ENCODE measurements around the gene ERBB2. TPM values are rescaled to one million over a fixed set of nuclear protein-coding genes. Genes with fewer than 3 reads are reported as not detected.

ERBB2 gene
- total and polyA plus RNA-seq, 2 donors from 2014 or later = 76.5 to 186 TPM

DNA sequence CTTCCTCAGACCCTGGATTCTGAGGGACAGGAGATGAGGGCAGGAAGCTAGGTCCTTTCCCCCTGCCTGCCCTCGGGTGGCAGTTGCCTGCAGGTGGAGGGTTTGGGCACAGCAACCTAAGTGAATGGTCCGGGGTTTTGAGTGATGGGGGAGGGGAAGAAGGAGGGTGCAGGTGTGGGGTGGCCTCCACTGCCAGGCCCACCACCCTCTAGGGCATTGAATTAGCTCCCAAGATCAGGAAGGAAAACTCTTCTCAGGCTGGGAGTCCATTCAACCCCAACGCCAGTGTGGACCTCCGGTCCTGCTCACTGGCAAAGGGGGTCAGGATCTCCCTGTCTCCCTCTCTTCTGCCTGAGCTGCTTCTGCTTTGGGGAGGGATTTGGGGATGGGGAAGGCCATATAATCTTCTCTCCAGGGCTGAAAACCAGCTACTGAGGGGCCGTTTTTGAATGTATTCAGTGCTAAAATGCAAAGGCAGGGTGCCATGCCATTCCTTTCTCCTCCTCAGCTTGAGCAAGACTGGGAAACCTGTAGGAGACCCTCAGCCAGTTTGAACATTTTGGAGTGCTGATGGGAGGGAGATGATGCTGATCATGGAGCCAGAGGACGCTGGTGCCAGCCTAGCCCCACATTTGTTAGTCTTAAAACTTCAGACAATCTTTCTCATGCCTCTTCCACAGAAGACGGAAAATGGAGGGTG is 56.7 kb downstream of the ERBB2 start:
- TF ChIP-seq, protein P1, sequence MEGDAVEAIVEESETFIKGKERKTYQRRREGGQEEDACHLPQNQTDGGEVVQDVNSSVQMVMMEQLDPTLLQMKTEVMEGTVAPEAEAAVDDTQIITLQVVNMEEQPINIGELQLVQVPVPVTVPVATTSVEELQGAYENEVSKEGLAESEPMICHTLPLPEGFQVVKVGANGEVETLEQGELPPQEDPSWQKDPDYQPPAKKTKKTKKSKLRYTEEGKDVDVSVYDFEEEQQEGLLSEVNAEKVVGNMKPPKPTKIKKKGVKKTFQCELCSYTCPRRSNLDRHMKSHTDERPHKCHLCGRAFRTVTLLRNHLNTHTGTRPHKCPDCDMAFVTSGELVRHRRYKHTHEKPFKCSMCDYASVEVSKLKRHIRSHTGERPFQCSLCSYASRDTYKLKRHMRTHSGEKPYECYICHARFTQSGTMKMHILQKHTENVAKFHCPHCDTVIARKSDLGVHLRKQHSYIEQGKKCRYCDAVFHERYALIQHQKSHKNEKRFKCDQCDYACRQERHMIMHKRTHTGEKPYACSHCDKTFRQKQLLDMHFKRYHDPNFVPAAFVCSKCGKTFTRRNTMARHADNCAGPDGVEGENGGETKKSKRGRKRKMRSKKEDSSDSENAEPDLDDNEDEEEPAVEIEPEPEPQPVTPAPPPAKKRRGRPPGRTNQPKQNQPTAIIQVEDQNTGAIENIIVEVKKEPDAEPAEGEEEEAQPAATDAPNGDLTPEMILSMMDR (IDR thresholded peaks at IDR 0.05; ENCODE audit: borderline replicate concordance, extremely low read depth, insufficient read depth) = no peak
- no peaks in the 10 kb centered on the region for H3K36me3 ChIP-seq (ENCODE audit: control insufficient read depth in 2 of 3, insufficient read depth in 3 of 3, low read length in 3 of 3)
- no peaks in the 10 kb centered on the region for H3K9me3 ChIP-seq (ENCODE audit: control insufficient read depth in 2 of 3, insufficient read depth in 1 of 3, low read length in 3 of 3)
- H3K27ac ChIP-seq (ENCODE audit: low read depth in 2 of 2, low read length in 2 of 2) = no peak overlapping the region
- H3K4me1 ChIP-seq (ENCODE audit: control insufficient read depth in 2 of 3, insufficient read depth in 2 of 3, low read depth in 1 of 3, low read length in 3 of 3) = peaks cover 0 to 11% (median 6%) of the 10 kb centered on the region in 3 donors
- H3K4me3 ChIP-seq (ENCODE audit: low read length in 3 of 3) = no peak overlapping the region
- no peaks in the 10 kb centered on the region for H3K27me3 ChIP-seq (ENCODE audit: control insufficient read depth, insufficient read depth, low read length)
- DNase-seq (no peak), FAIRE-seq (no peak)
- no peak overlapping the region for H3K9ac ChIP-seq (ENCODE audit: low read length in 3 of 3)
- intact Hi-C loops (cut with DNase I) = no loop called here

GRCh38 chr17:39757176-39757662 is 57.4 kb downstream of the ERBB2 start:
- H3K27me3 ChIP-seq (ENCODE audit: control insufficient read depth, insufficient read depth, low read length) = no peaks in the 10 kb centered on the region
- intact Hi-C loops (cut with DNase I) = no loop called here
- H3K4me3 ChIP-seq (ENCODE audit: low read length in 3 of 3) = no peak overlapping the region
- H3K9me3 ChIP-seq (ENCODE audit: control insufficient read depth in 2 of 3, insufficient read depth in 1 of 3, low read length in 3 of 3) = no peaks in the 10 kb centered on the region
- H3K4me1 ChIP-seq (ENCODE audit: control insufficient read depth in 2 of 3, insufficient read depth in 2 of 3, low read depth in 1 of 3, low read length in 3 of 3) = peaks cover 0 to 6% (median 2%) of the 10 kb centered on the region in 3 donors
- no peaks in the 10 kb centered on the region for H3K36me3 ChIP-seq (ENCODE audit: control insufficient read depth in 2 of 3, insufficient read depth in 3 of 3, low read length in 3 of 3)
- H3K27ac ChIP-seq (ENCODE audit: low read depth in 2 of 2, low read length in 2 of 2) = no peak overlapping the region
- no peak for DNase-seq
- FAIRE-seq = no peak
- no peak overlapping the region for H3K9ac ChIP-seq (ENCODE audit: low read length in 3 of 3)
- TF ChIP-seq, protein P1 (IDR thresholded peaks at IDR 0.05; ENCODE audit: borderline replicate concordance, extremely low read depth, insufficient read depth) = no peak

DNA sequence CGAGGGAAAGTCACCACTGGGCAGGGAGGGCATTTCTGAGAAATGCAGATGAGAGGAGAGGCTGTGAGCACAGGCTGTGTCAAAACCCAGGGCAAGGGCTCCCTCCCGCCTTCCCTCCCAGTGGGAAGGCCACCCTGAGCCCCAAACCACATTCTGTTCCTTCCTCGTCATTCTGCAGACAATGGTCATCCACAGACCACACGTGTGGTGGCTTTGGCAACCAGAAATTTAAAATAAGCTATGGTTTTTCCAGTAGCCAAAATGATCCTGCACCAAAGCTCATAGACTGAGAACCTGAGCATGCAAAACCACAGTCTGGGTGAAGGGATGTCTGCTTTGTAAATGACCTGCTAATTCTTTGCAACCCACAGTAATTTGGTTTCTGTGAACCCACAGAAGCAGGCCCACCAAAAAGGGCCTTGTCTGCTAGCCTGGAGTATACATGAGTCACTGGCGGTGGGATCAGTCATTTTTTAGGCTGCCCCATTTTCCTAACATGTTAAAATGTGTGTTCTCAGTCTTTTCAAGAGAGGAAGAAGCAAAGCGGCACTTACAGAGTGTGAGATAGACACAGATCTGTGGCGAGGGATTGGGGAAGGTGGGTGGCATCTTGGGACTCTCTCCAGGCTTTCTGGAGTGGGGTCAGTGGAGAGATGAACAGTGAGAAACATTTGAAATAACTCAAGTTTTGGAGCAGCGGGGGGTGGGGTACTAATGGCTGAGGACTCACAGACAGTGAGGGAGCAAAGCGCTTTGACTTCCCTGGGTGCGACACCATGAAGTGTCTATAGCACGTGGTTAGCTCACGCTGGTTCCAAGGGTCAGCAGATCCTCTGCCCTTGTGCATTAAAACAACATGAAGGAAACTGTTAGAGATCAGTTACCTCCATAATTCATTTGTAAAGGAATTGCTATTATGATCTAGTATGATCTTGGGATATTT is 58.3 kb downstream of the ERBB2 start:
- Histone ChIP-seq H3K27me3 (ENCODE audit: control insufficient read depth, insufficient read depth, low read length) (no peaks in the 10 kb centered on the region), H3K9me3 (ENCODE audit: control insufficient read depth in 2 of 3, insufficient read depth in 1 of 3, low read length in 3 of 3) (no peaks in the 10 kb centered on the region), H3K9ac (ENCODE audit: low read length in 3 of 3) (no peak overlapping the region), H3K4me1 (ENCODE audit: control insufficient read depth in 2 of 3, insufficient read depth in 2 of 3, low read depth in 1 of 3, low read length in 3 of 3) (peaks cover 0 to 2% (median 0%) of the 10 kb centered on the region in 3 donors), H3K27ac (ENCODE audit: low read depth in 2 of 2, low read length in 2 of 2) (no peak overlapping the region), H3K4me3 (ENCODE audit: low read length in 3 of 3) (no peak overlapping the region), H3K36me3 (ENCODE audit: control insufficient read depth in 2 of 3, insufficient read depth in 3 of 3, low read length in 3 of 3) (no peaks in the 10 kb centered on the region)
- TF ChIP-seq, protein P1 (IDR thresholded peaks at IDR 0.05; ENCODE audit: borderline replicate concordance, extremely low read depth, insufficient read depth) = no peak
- FAIRE-seq (no peak), DNase-seq (no peak)
- intact Hi-C loops (cut with DNase I) = no loop called here

Measured in kidney (tissue), 14 donors.